Neural cell (in vitro differentiated cells): Measurements from ENCODE around the gene SLC24A5. TPM values are rescaled to one million over a fixed set of nuclear protein-coding genes. Genes with fewer than 3 reads are reported as not detected.

Experiments used
- H2AFZ ChIP-seq: fragments of 200-600, 300-800 bp; sonication (generic), shearing (Covaris generic); 2 replicates; pipeline ENCODE4 v1.6.0; 2014; ENCODE audit warnings: low read depth, mild to moderate bottlenecking, antibody characterized with exemption, low read length, moderate library complexity
- H3F3A ChIP-seq: fragments of 200-600 bp; shearing (Covaris generic); 2 replicates; pipeline ENCODE4 v1.6.1; 2016; ENCODE audit warnings: mild to moderate bottlenecking, moderate library complexity, mixed read lengths, antibody characterized with exemption, low read length; ENCODE audit not compliant: insufficient read depth, poor library complexity, severe bottlenecking
- H3K27ac ChIP-seq: fragments of 200-600, 300-800 bp; sonication (generic), shearing (Covaris generic); 2 replicates; pipeline ENCODE4 v1.5.1; 2014; ENCODE audit warnings: mild to moderate bottlenecking, low read length, moderate library complexity
- H3K27me3 ChIP-seq: fragments of 300-800, 200-600 bp; sonication (generic), shearing (Covaris generic); 2 replicates; pipeline ENCODE4 v1.6.0; 2014; ENCODE audit warnings: mild to moderate bottlenecking, low read depth, low read length, moderate library complexity; ENCODE audit not compliant: insufficient read depth
- H3K36me3 ChIP-seq: fragments of 300-800, 200-600 bp; sonication (generic), shearing (Covaris generic); 2 replicates; pipeline ENCODE4 v1.5.1; 2014; ENCODE audit warnings: mild to moderate bottlenecking, antibody characterized with exemption, low read length, moderate library complexity; ENCODE audit not compliant: insufficient read depth
- H3K4me2 ChIP-seq: fragments of 300-800, 200-600 bp; sonication (generic), shearing (Covaris generic); 2 replicates; pipeline ENCODE4 v1.6.0; 2014; ENCODE audit warnings: mild to moderate bottlenecking, low read length
- H3K4me3 ChIP-seq: fragments of 300-800, 200-600 bp; sonication (generic), shearing (Covaris generic); 2 replicates; pipeline ENCODE4 v1.5.1; 2014; ENCODE audit warnings: mild to moderate bottlenecking, low read length, moderate library complexity
- H3K79me2 ChIP-seq: fragments of 200-600 bp; shearing (Covaris generic); replicated peaks from 2 replicates; pipeline ENCODE4 v1.6.0; 2014; ENCODE audit warnings: mild to moderate bottlenecking, low read length, moderate library complexity; ENCODE audit not compliant: insufficient read depth
- H3K9ac ChIP-seq: fragments of 300-800, 200-600 bp; sonication (generic), shearing (Covaris generic); 2 replicates; pipeline ENCODE4 v1.6.1; 2016; ENCODE audit warnings: mild to moderate bottlenecking, low read length, mixed read lengths
- H3K9me2 ChIP-seq: fragments of 200-600 bp; shearing (Covaris generic); 2 replicates; pipeline ENCODE4 v1.6.1; 2016; ENCODE audit warnings: mild to moderate bottlenecking, low read length, mixed read lengths; ENCODE audit not compliant: insufficient read depth
- H3K9me3 ChIP-seq: fragments of 200-600, 300-800 bp; sonication (generic), shearing (Covaris generic); 2 replicates; pipeline ENCODE4 v1.6.1; 2016; ENCODE audit warnings: mild to moderate bottlenecking, mixed run types, low read length, moderate library complexity, mixed read lengths
- H4K20me1 ChIP-seq: fragments of 200-600 bp; shearing (Covaris generic); 2 replicates; pipeline ENCODE4 v1.6.1; 2016; ENCODE audit warnings: mild to moderate bottlenecking, mixed run types; ENCODE audit not compliant: insufficient read depth
- EP300 ChIP-seq: fragments of 450-650 bp; conservative IDR thresholded peaks from 2 replicates; pipeline ENCODE4 v1.6.1; 2014; ENCODE audit warnings: antibody characterized with exemption, mild to moderate bottlenecking, moderate library complexity; ENCODE audit not compliant: poor library complexity, severe bottlenecking
- EZH2 ChIP-seq: fragments of 200-600, 300-800 bp; shearing (Covaris generic), sonication (generic); IDR thresholded peaks from 2 replicates; pipeline ENCODE4 v1.6.1; 2014; ENCODE audit warnings: antibody characterized with exemption, low read length, borderline replicate concordance, mild to moderate bottlenecking; ENCODE audit not compliant: insufficient read depth, poor library complexity, severe bottlenecking
- MXI1 ChIP-seq: fragments of 450-650 bp; conservative IDR thresholded peaks from 2 replicates; pipeline ENCODE4 v1.6.1; 2014; ENCODE audit warnings: antibody characterized with exemption, mild to moderate bottlenecking; ENCODE audit not compliant: poor library complexity, severe bottlenecking
- POLR2AphosphoS5 ChIP-seq: IDR thresholded peaks from 2 replicates; pipeline ENCODE4 v1.6.1; 2012
- RAD21 ChIP-seq: fragments of 450-650 bp; conservative IDR thresholded peaks from 2 replicates; pipeline ENCODE4 v1.6.1; 2014; ENCODE audit warnings: antibody characterized with exemption, mild to moderate bottlenecking, moderate library complexity
- SMC3 ChIP-seq: fragments of 450-650 bp; conservative IDR thresholded peaks from 2 replicates; pipeline ENCODE4 v1.6.1; 2014; ENCODE audit warnings: antibody characterized with exemption, mild to moderate bottlenecking, moderate library complexity; ENCODE audit not compliant: poor library complexity
- TAF1 ChIP-seq: IDR thresholded peaks from 2 replicates; pipeline ENCODE4 v1.6.1; 2012; ENCODE audit warnings: low read depth
- polyA plus RNA-seq: library from polyadenylated mRNA; depleted of rRNA; stranded (reverse); fragments of >200 nt; gene quantifications from 2 replicates; pipeline ENCODE4 v1.2.3, GENCODE V29; 2014
- TF ChIP-seq, protein P1 (sequence below): fragments of 450-650 bp; IDR thresholded peaks from 2 replicates; pipeline ENCODE4 v1.5.1; 2014; ENCODE audit warnings: antibody characterized with exemption, mild to moderate bottlenecking, moderate library complexity; ENCODE audit not compliant: poor library complexity, severe bottlenecking
- TF ChIP-seq, protein P2 (sequence below): IDR thresholded peaks from 2 replicates; pipeline ENCODE4 v1.6.1; 2012; ENCODE audit warnings: borderline replicate concordance

The SLC24A5 gene
- polyA plus RNA-seq, 1 donor from 2014 or later: 0.78 TPM

DNA sequence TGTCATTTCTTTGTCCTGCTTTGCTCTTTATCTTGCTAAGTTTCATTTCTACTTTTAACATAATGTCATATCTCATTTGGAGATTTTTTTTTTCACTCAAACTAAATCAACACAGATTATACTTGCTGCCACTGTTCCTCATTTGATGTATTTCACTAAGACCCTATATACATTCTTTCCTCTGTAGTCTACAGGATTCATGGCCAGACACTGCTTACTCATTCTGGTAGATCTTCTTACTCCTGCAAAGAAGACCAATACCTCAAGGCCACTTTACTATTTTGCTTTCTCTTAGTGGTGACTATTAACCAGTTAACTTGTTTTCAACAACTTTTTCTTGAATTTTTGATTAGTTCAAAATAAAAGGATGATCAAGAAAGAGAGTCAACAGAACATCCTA, 26.6 kb downstream of the SLC24A5 start:
- Histone ChIP-seq H3K9me2 (no peaks in the 10 kb centered on the region), H3K9ac (no peak overlapping the region), H3K27me3 (no peaks in the 10 kb centered on the region), H3K4me2 (no peak overlapping the region), H4K20me1 (no peaks in the 10 kb centered on the region), H3K4me3 (no peak overlapping the region), H3K79me2 (no peaks in the 10 kb centered on the region), H2AFZ (no peak overlapping the region), H3K27ac (no peak overlapping the region), H3F3A (no peaks in the 10 kb centered on the region), H3K36me3 (peaks cover 9% of the 10 kb centered on the region), H3K9me3 (no peaks in the 10 kb centered on the region)
- no peak for TF ChIP-seq RAD21
- TF ChIP-seq, protein P1, sequence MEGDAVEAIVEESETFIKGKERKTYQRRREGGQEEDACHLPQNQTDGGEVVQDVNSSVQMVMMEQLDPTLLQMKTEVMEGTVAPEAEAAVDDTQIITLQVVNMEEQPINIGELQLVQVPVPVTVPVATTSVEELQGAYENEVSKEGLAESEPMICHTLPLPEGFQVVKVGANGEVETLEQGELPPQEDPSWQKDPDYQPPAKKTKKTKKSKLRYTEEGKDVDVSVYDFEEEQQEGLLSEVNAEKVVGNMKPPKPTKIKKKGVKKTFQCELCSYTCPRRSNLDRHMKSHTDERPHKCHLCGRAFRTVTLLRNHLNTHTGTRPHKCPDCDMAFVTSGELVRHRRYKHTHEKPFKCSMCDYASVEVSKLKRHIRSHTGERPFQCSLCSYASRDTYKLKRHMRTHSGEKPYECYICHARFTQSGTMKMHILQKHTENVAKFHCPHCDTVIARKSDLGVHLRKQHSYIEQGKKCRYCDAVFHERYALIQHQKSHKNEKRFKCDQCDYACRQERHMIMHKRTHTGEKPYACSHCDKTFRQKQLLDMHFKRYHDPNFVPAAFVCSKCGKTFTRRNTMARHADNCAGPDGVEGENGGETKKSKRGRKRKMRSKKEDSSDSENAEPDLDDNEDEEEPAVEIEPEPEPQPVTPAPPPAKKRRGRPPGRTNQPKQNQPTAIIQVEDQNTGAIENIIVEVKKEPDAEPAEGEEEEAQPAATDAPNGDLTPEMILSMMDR: no peak

DNA sequence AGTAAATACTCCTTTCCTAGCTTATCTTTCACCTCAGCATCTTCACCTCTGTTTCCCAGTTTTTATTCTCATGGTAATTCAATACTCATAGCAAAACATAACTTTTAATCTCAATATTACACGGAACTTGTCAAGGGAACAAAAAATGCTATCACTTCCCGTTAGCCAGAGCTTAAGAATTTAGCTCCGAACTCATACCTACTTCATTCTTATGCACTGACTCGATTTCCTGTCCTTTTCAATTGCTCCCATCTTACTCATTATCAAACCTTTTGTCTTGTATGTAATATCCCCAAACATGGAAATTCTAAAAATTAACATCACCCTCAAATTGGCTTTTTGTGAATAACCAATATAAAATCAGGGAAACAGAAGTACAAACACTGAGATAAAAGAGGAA, 29.1 kb downstream of the SLC24A5 start:
- Histone ChIP-seq H3F3A (no peaks in the 10 kb centered on the region), H3K9me2 (no peaks in the 10 kb centered on the region), H2AFZ (no peak overlapping the region), H3K4me3 (no peak overlapping the region), H3K27ac (no peak overlapping the region), H3K4me2 (no peak overlapping the region), H4K20me1 (no peaks in the 10 kb centered on the region), H3K27me3 (no peaks in the 10 kb centered on the region), H3K79me2 (peaks cover 4% of the 10 kb centered on the region), H3K9me3 (no peaks in the 10 kb centered on the region), H3K36me3 (peaks cover 9% of the 10 kb centered on the region), H3K9ac (no peak overlapping the region)
- no peak for TF ChIP-seq SMC3
- TF ChIP-seq, protein P1: no peak
- TF ChIP-seq EP300: no peak

DNA sequence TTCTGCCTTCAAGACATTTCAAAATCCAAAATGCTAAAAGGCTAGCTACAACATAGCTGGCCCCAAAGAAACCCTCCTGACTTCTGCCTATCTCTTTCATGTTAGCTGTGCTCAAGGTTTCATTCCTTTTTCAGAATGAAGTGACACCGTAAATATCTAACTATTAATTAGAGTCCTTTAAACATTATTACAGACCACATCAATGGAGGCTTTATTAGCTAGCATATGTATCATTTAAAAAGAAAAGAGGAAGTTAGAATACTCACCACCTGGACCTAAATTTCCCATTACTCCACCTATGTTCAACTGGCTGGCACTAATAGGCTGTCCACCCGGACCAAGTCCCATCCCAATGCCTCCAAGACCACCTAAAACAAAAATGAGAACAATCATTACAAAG, 32.7 kb downstream of the SLC24A5 start:
- Histone ChIP-seq H3K9me3 (no peaks in the 10 kb centered on the region), H3K36me3 (peaks cover 18% of the 10 kb centered on the region), H3K27ac (no peak overlapping the region), H3K4me3 (no peak overlapping the region), H3K9me2 (no peaks in the 10 kb centered on the region), H3K4me2 (no peak overlapping the region), H3K9ac (no peak overlapping the region), H4K20me1 (no peaks in the 10 kb centered on the region), H3K79me2 (peaks cover 8% of the 10 kb centered on the region), H3F3A (no peaks in the 10 kb centered on the region), H3K27me3 (no peaks in the 10 kb centered on the region), H2AFZ (no peak overlapping the region)
- TF ChIP-seq TAF1: no peak
- no peak for TF ChIP-seq RAD21
- TF ChIP-seq POLR2AphosphoS5: no peak
- TF ChIP-seq, protein P2, sequence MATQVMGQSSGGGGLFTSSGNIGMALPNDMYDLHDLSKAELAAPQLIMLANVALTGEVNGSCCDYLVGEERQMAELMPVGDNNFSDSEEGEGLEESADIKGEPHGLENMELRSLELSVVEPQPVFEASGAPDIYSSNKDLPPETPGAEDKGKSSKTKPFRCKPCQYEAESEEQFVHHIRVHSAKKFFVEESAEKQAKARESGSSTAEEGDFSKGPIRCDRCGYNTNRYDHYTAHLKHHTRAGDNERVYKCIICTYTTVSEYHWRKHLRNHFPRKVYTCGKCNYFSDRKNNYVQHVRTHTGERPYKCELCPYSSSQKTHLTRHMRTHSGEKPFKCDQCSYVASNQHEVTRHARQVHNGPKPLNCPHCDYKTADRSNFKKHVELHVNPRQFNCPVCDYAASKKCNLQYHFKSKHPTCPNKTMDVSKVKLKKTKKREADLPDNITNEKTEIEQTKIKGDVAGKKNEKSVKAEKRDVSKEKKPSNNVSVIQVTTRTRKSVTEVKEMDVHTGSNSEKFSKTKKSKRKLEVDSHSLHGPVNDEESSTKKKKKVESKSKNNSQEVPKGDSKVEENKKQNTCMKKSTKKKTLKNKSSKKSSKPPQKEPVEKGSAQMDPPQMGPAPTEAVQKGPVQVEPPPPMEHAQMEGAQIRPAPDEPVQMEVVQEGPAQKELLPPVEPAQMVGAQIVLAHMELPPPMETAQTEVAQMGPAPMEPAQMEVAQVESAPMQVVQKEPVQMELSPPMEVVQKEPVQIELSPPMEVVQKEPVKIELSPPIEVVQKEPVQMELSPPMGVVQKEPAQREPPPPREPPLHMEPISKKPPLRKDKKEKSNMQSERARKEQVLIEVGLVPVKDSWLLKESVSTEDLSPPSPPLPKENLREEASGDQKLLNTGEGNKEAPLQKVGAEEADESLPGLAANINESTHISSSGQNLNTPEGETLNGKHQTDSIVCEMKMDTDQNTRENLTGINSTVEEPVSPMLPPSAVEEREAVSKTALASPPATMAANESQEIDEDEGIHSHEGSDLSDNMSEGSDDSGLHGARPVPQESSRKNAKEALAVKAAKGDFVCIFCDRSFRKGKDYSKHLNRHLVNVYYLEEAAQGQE: no peak
- no peak for TF ChIP-seq SMC3
- TF ChIP-seq EP300: no peak
- no peak for TF ChIP-seq EZH2
- no peak for TF ChIP-seq MXI1
- TF ChIP-seq, protein P1: no peak
